MCF 10A (cell line): ENCODE data around the gene ACTN2. TPM values are rescaled to one million over a fixed set of nuclear protein-coding genes. Genes with fewer than 3 reads are reported as not detected.
A peak's percentile ranks its signal among the peaks of the same experiment; 100 is the strongest.

Experiments used
- BruUV-seq: library from RNA; stranded (reverse); fragments of 400-500 nt; replicated peaks from 2 replicates; lab custom pipeline; 2021; lab: Mats Ljungman, UMichigan
- CTCF ChIA-PET: fragments of 300-600 bp; sonication (Branson Sonifier 250); formaldehyde crosslinking; extraction: SDS; loops from one replicate; lab custom pipeline; 2021; ENCODE audit warnings: antibody characterized with exemption, inconsistent platforms; lab: Yijun Ruan, JAX
- POLR2A ChIA-PET: fragments of 300-600, 350-650 bp; sonication (Branson Sonifier 250); formaldehyde crosslinking; extraction: SDS; loops from one replicate; lab custom pipeline; 2020; ENCODE audit warnings: antibody characterized with exemption, inconsistent platforms; lab: Yijun Ruan, JAX
- DNase-seq: peaks from one replicate; pipeline ENCODE4 v3.0.0-alpha.2; 2018; ENCODE audit not compliant: unreplicated experiment
- H3K27ac Mint-ChIP-seq: one replicate; pipeline ENCODE4 v1.8.0; 2022; ENCODE audit warnings: mild to moderate bottlenecking, low read depth, mixed read lengths; ENCODE audit not compliant: unreplicated experiment
- H3K27me3 Mint-ChIP-seq: one replicate; pipeline ENCODE4 v1.8.0; 2022; ENCODE audit warnings: mixed read lengths; ENCODE audit not compliant: insufficient read depth, unreplicated experiment
- H3K36me3 Mint-ChIP-seq: one replicate; pipeline ENCODE4 v1.8.0; 2022; ENCODE audit warnings: mild to moderate bottlenecking, moderate library complexity, mixed read lengths; ENCODE audit not compliant: insufficient read depth, unreplicated experiment
- H3K4me1 Mint-ChIP-seq: one replicate; pipeline ENCODE4 v1.8.0; 2022; ENCODE audit warnings: mixed read lengths; ENCODE audit not compliant: insufficient read depth, unreplicated experiment
- H3K4me3 Mint-ChIP-seq: one replicate; pipeline ENCODE4 v1.8.0; 2022; ENCODE audit warnings: mild to moderate bottlenecking, moderate library complexity, mixed read lengths; ENCODE audit not compliant: unreplicated experiment
- H3K9me3 Mint-ChIP-seq: one replicate; pipeline ENCODE4 v1.8.0; 2022; ENCODE audit warnings: mixed read lengths; ENCODE audit not compliant: unreplicated experiment
- intact Hi-C: fragments of 100-400 bp; cut with micrococcal nuclease; formaldehyde crosslinking; loops from 2 replicates; pipeline ENCODE4 v1.14.1; 2022
- total RNA-seq: library from RNA; stranded (reverse); gene quantifications from 2 replicates; pipeline ENCODE4 v1.2.3, GENCODE V29; 2022
- TF ChIP-seq, protein P1 (sequence below): fragments of 200-600 bp; IDR thresholded peaks from one replicate; pipeline ENCODE4 v1.8.0; 2022; ENCODE audit warnings: antibody characterized with exemption, mild to moderate bottlenecking; ENCODE audit not compliant: unreplicated experiment

ACTN2 gene
- total RNA-seq, 1 experiment from 2014 or later, result not detected

DNA sequence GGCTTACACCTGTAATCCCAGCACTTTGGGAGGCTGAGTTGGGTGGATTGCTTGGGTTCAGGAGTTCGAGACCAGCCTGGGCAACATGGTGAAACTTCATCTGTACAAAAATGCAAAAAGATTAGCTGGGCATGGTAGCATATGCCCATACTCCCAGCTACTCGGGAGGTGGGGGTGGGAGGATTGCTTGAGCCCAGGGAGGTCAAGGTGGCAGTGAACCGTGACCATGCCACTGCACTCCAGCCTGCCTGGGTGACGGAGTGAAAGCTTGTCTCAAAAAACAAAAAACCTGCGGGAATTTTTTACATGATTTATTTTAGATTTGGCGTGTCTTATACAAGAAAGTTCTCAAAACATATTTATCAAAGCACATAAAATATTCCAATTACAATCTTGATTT lies 81.0 kb downstream of the ACTN2 start:
- Mint-ChIP-seq H3K9me3 (no peaks in the 10 kb centered on the region), H3K4me1 (no peaks in the 10 kb centered on the region), H3K4me3 (no peak overlapping the region), H3K27ac (no peak overlapping the region), H3K27me3 (peaks cover 50% of the 10 kb centered on the region), H3K36me3 (no peaks in the 10 kb centered on the region)
- POLR2A ChIA-PET, result interaction anchor here (0.5 to 2.7 kb wide), 5 partner anchors 8 to 1706 kb away, joined by 3 to 7 read pairs (median 3); partner anchors contain the start of gene MTR
- TF ChIP-seq, protein P1, sequence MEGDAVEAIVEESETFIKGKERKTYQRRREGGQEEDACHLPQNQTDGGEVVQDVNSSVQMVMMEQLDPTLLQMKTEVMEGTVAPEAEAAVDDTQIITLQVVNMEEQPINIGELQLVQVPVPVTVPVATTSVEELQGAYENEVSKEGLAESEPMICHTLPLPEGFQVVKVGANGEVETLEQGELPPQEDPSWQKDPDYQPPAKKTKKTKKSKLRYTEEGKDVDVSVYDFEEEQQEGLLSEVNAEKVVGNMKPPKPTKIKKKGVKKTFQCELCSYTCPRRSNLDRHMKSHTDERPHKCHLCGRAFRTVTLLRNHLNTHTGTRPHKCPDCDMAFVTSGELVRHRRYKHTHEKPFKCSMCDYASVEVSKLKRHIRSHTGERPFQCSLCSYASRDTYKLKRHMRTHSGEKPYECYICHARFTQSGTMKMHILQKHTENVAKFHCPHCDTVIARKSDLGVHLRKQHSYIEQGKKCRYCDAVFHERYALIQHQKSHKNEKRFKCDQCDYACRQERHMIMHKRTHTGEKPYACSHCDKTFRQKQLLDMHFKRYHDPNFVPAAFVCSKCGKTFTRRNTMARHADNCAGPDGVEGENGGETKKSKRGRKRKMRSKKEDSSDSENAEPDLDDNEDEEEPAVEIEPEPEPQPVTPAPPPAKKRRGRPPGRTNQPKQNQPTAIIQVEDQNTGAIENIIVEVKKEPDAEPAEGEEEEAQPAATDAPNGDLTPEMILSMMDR, result no peak
- intact Hi-C loops, result no loop called here
- CTCF ChIA-PET, result interaction anchor here (0.6 to 3.1 kb wide), 7 partner anchors 8 to 618 kb away, joined by 3 to 47 read pairs (median 4); no protein-coding TSS in a partner anchor
- no TSS peak for BruUV-seq
- no peak for DNase-seq

DNA sequence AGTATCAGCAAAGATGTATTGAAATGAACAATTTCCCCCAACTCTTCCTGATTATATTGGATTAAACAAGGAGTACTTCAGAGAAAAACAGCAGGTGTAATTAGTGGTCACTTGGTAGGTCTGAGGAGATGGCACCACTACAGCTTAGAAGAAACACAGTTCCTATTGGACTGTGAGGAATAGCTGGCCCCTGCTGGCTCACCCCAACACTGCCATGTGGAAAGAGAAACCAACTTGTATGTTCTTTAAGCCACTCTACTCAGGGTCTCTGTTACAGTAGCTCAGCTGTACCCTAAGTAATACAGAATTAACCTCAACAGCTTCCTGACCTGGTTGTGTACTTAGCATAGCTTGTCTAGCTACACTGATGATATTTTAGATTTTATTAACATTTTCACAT lies 82.3 kb downstream of the ACTN2 start:
- H3K9me3 Mint-ChIP-seq, result no peaks in the 10 kb centered on the region
- H3K36me3 Mint-ChIP-seq, result no peaks in the 10 kb centered on the region
- DNase-seq, result no peak
- TF ChIP-seq, protein P1, result no peak
- peaks cover 50% of the 10 kb centered on the region for H3K27me3 Mint-ChIP-seq
- no TSS peak for BruUV-seq
- H3K27ac Mint-ChIP-seq, result no peak overlapping the region
- no peaks in the 10 kb centered on the region for H3K4me1 Mint-ChIP-seq
- H3K4me3 Mint-ChIP-seq, result no peak overlapping the region
- ChIA-PET POLR2A (interaction anchor here (1.1 to 1.8 kb wide), 2 partner anchors 9 to 26 kb away, joined by 5 to 7 read pairs; partner anchors contain the start of gene MTR), CTCF (interaction anchor here (0.7 to 3.1 kb wide), 3 partner anchors 10 to 19 kb away, joined by 3 to 47 read pairs (median 5); no protein-coding TSS in a partner anchor)
- intact Hi-C loops, result no loop called here

DNA sequence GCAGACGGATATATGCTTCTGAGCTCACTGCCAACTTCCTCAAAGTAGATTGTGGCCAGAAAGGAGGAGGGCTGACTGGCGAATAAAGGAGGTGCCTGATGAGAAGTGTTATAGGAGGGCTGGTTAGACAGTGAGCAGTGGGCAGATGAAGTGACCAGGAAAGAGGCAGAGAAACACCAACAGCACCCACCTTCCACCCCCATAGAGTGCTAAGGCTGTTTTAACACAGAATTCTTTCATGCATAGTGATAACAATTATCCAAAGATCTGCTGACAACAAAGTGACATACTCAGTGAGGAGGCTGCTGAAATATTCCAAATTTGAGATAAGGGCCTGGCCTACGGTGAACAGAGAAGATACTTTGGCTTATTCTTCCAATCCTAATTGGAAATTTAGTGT lies 87.6 kb downstream of the ACTN2 start:
- no peak for DNase-seq
- Mint-ChIP-seq H3K36me3 (no peaks in the 10 kb centered on the region), H3K4me3 (no peak overlapping the region), H3K27ac (no peak overlapping the region), H3K9me3 (peaks cover 9% of the 10 kb centered on the region), H3K4me1 (no peaks in the 10 kb centered on the region), H3K27me3 (peaks cover 27% of the 10 kb centered on the region)
- TF ChIP-seq, protein P1, result no peak
- ChIA-PET CTCF (interaction anchor here (0.9 to 1.8 kb wide), 4 partner anchors 14 to 37 kb away, joined by 3 to 10 read pairs (median 3); no protein-coding TSS in a partner anchor), POLR2A (no interaction called here)
- intact Hi-C loops, result no loop called here
- no TSS peak for BruUV-seq

DNA sequence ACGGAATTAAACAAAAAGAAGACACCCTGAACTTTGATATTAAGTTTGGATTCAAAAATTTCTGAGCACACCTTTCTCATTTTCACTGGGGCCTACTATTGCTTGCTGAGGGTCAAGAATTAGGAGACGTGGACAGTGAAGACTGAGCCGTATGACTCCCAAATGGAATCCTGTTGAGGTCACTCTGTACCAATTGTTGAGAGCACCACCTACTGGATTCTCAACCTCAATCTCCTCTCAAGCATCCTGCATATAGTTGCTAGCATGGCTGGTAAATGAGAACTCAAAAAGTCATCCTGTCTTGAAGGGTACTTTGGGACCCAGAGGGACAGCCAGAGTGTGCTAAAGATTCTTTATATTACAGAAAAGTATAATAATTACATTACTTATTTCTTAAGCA lies 88.6 kb downstream of the ACTN2 start:
- peak; percentile 60 for DNase-seq
- no peak overlapping the region for H3K27ac Mint-ChIP-seq
- TF ChIP-seq, protein P1, result peak; percentile 19
- no TSS peak for BruUV-seq
- H3K36me3 Mint-ChIP-seq, result no peaks in the 10 kb centered on the region
- H3K4me3 Mint-ChIP-seq, result no peak overlapping the region
- H3K27me3 Mint-ChIP-seq, result peaks cover 17% of the 10 kb centered on the region
- ChIA-PET POLR2A (no interaction called here), CTCF (interaction anchor here (1.8 kb wide), 1 partner anchor 15 kb away, joined by 10 read pairs; no protein-coding TSS in a partner anchor)
- no peaks in the 10 kb centered on the region for H3K4me1 Mint-ChIP-seq
- peaks cover 16% of the 10 kb centered on the region for H3K9me3 Mint-ChIP-seq
- intact Hi-C loops, result loop anchor here (1.0 kb wide), 1 partner anchor 166 kb away; no protein-coding TSS in a partner anchor
